Measurements from ENCODE around the gene LYAR. TPM values are rescaled to one million over a fixed set of nuclear protein-coding genes. Genes with fewer than 3 reads are reported as not detected.

The LYAR gene
- total RNA-seq, 6 experiments from 2014 or later = 2.6 to 8.9 (median 5.2) TPM

GRCh38 chr4:4311193-4311592, 21.2 kb upstream of the LYAR start:
- DNase-seq (no peak), ATAC-seq (no peak)
- H3K27ac ChIP-seq = no peak overlapping the region
- intact Hi-C loops (cut with DNase I) = no loop called here
- no peaks in the 10 kb centered on the region for H3K9me3 ChIP-seq
- WGBS (ENCODE audit: insufficient coverage, low coverage, low lambda C conversion rate, missing lambda C conversion rate) = 82% methylated on average over 4 of the region's 4 CpGs
- no peak overlapping the region for H3K4me3 ChIP-seq
- no peaks in the 10 kb centered on the region for H3K27me3 ChIP-seq
- H3K36me3 ChIP-seq = peaks cover 0 to 41% (median 2%) of the 10 kb centered on the region in 4 donors
- no peak for TF ChIP-seq CTCF (IDR thresholded peaks at IDR 0.05)
- no peak for TF ChIP-seq POLR2A (IDR thresholded peaks at IDR 0.05)
- no peaks in the 10 kb centered on the region for H3K4me1 ChIP-seq

- no peaks in the 10 kb centered on the region for H3K4me1 ChIP-seq
- H3K27me3 ChIP-seq = no peaks in the 10 kb centered on the region
- H3K9me3 ChIP-seq = no peaks in the 10 kb centered on the region
- H3K27ac ChIP-seq = no peak overlapping the region
- intact Hi-C loops (cut with DNase I) = no loop called here
- no peak for TF ChIP-seq CTCF (IDR thresholded peaks at IDR 0.05)
- TF ChIP-seq POLR2A (IDR thresholded peaks at IDR 0.05) = no peak
- DNase-seq = peak in 1 of 3 donors; percentile 21
- peaks cover 0 to 27% (median 1%) of the 10 kb centered on the region in 4 donors for H3K36me3 ChIP-seq
- 97% methylated on average over 7 of the region's 9 CpGs for whole genome bisulfite sequencing (ENCODE audit: insufficient coverage, low coverage, low lambda C conversion rate, missing lambda C conversion rate)
- no peak overlapping the region for H3K4me3 ChIP-seq
- ATAC-seq = no peak
These were observed 19.0 kb upstream of the LYAR start for GRCh38 chr4:4308800-4309441.

- Histone ChIP-seq H3K27me3 (no peaks in the 10 kb centered on the region), H3K4me1 (no peaks in the 10 kb centered on the region), H3K27ac (no peak overlapping the region), H3K36me3 (peaks cover 0 to 24% (median 4%) of the 10 kb centered on the region in 4 donors), H3K9me3 (no peaks in the 10 kb centered on the region), H3K4me3 (no peak overlapping the region)
- TF ChIP-seq POLR2A (IDR thresholded peaks at IDR 0.05) (no peak), CTCF (IDR thresholded peaks at IDR 0.05) (no peak)
- 99% methylated on average over 10 of the region's 11 CpGs for whole genome bisulfite sequencing (ENCODE audit: insufficient coverage, low coverage, low lambda C conversion rate, missing lambda C conversion rate)
- intact Hi-C loops (cut with DNase I) = no loop called here
- no peak for ATAC-seq
- DNase-seq = peak in 1 of 3 donors; percentile 31
These were observed 17.0 kb upstream of the LYAR start for GRCh38 chr4:4306920-4307319.

GRCh38 chr4:4302416-4302815, 12.5 kb upstream of the LYAR start:
- WGBS (ENCODE audit: insufficient coverage, low coverage, low lambda C conversion rate, missing lambda C conversion rate) = 79% methylated on average over 6 of the region's 6 CpGs
- ATAC-seq = no peak

More at GRCh38 chr4:4302416-4302815, 12.5 kb upstream of the LYAR start:
- no peak for TF ChIP-seq POLR2A (IDR thresholded peaks at IDR 0.05)
- no peak for TF ChIP-seq CTCF (IDR thresholded peaks at IDR 0.05)
- no peak overlapping the region for H3K4me3 ChIP-seq
- intact Hi-C loops (cut with DNase I) = no loop called here
- H3K36me3 ChIP-seq = peaks cover 0 to 36% (median 5%) of the 10 kb centered on the region in 4 donors
- H3K9me3 ChIP-seq = no peaks in the 10 kb centered on the region
- no peak for DNase-seq
- H3K27me3 ChIP-seq = no peaks in the 10 kb centered on the region
- H3K27ac ChIP-seq = no peak overlapping the region
- H3K4me1 ChIP-seq = no peaks in the 10 kb centered on the region

Measured in right lobe of liver (tissue), 6 donors.